GM06990 (cell line): ENCODE results near the gene INSM1.

ENCODE experiments used
- DNase-seq: peaks from one replicate; pipeline ENCODE4 v3.0.0-alpha.2; 2011; ENCODE audit not compliant: insufficient read length; ENCODE audit errors: extremely low read depth
- H3K27me3 ChIP-seq: replicated peaks from 2 replicates; pipeline ENCODE4 v1.6.0; 2011; ENCODE audit warnings: low read length; ENCODE audit not compliant: control insufficient read depth, insufficient read depth
- H3K36me3 ChIP-seq: 2 replicates; pipeline ENCODE4 v1.5.1; 2011; ENCODE audit warnings: low read length; ENCODE audit not compliant: control insufficient read depth, insufficient read depth
- H3K4me3 ChIP-seq: replicated peaks from 2 replicates; pipeline ENCODE4 v1.5.1; 2011; ENCODE audit warnings: low read depth, mild to moderate bottlenecking, control low read depth, low read length
- CTCF ChIP-seq: IDR thresholded peaks from 2 replicates; pipeline ENCODE4 v1.5.1; 2011; ENCODE audit warnings: low read length, control low read depth, mild to moderate bottlenecking, inconsistent platforms; ENCODE audit not compliant: insufficient read depth, poor library complexity, severe bottlenecking

Gene INSM1

GRCh38 chr20:20406306-20406705 lies 38.4 kb downstream of the INSM1 start:
- no peak for TF ChIP-seq CTCF
- H3K4me3 ChIP-seq = no peak overlapping the region
- no peaks in the 10 kb centered on the region for H3K36me3 ChIP-seq
- DNase-seq = no peak
- H3K27me3 ChIP-seq = no peaks in the 10 kb centered on the region

GRCh38 chr20:20407891-20408805 lies 40.2 kb downstream of the INSM1 start:
- H3K4me3 ChIP-seq = no peak overlapping the region
- peak; percentile 24 for TF ChIP-seq CTCF
- no peaks in the 10 kb centered on the region for H3K36me3 ChIP-seq
- no peaks in the 10 kb centered on the region for H3K27me3 ChIP-seq
- DNase-seq = no peak

- Histone ChIP-seq H3K27me3 (no peaks in the 10 kb centered on the region), H3K4me3 (no peak overlapping the region), H3K36me3 (no peaks in the 10 kb centered on the region)
- DNase-seq = no peak
- no peak for TF ChIP-seq CTCF
Measured at GRCh38 chr20:20409331-20409730, 41.4 kb downstream of the INSM1 start.

GRCh38 chr20:20410678-20411077 lies 42.8 kb downstream of the INSM1 start:
- Histone ChIP-seq H3K36me3 (no peaks in the 10 kb centered on the region), H3K4me3 (no peak overlapping the region), H3K27me3 (no peaks in the 10 kb centered on the region)
- TF ChIP-seq CTCF = no peak
- DNase-seq = no peak

GRCh38 chr20:20411402-20411801 lies 43.5 kb downstream of the INSM1 start:
- DNase-seq = no peak
- Histone ChIP-seq H3K27me3 (no peaks in the 10 kb centered on the region), H3K4me3 (no peak overlapping the region), H3K36me3 (no peaks in the 10 kb centered on the region)
- no peak for TF ChIP-seq CTCF
